OCI-LY1 (cell line): ENCODE data around the gene ELL2.

Experiments used
- EZH2 ChIP-seq: fragments of 200-600 bp; sonication (generic), shearing (Covaris generic); IDR thresholded peaks from 2 replicates; pipeline ENCODE4 v1.8.0; 2017; ENCODE audit warnings: borderline replicate concordance, mixed run types, mild to moderate bottlenecking, antibody characterized with exemption, low read length, moderate library complexity, mixed read lengths
- TF ChIP-seq, protein P1 (sequence below): fragments of 200-600 bp; sonication (generic), shearing (Covaris generic); IDR thresholded peaks from 2 replicates; pipeline ENCODE4 v1.5.1; 2017; ENCODE audit warnings: mild to moderate bottlenecking, antibody characterized with exemption, low read length, moderate library complexity, mixed read lengths

DNA sequence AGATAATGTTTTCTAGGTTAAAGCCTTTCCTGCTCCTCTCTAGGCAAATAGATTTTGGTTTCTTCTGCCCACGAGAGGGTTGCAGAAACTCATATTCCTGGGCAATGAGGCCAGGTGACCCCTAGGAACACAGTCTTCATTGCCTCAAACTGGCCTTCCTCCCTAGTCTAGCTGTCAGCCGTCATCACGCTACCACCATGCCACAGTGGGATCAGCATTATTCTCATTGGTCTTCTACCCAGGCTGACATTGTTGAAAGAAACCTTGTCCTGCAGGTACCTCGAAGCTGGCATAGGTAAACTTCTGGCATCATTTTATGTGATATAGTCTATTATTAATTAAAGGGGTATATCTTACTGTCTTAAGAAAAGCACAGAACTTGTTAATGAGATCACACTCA, 51.1 kb downstream of the ELL2 start:
- TF ChIP-seq, protein P1, sequence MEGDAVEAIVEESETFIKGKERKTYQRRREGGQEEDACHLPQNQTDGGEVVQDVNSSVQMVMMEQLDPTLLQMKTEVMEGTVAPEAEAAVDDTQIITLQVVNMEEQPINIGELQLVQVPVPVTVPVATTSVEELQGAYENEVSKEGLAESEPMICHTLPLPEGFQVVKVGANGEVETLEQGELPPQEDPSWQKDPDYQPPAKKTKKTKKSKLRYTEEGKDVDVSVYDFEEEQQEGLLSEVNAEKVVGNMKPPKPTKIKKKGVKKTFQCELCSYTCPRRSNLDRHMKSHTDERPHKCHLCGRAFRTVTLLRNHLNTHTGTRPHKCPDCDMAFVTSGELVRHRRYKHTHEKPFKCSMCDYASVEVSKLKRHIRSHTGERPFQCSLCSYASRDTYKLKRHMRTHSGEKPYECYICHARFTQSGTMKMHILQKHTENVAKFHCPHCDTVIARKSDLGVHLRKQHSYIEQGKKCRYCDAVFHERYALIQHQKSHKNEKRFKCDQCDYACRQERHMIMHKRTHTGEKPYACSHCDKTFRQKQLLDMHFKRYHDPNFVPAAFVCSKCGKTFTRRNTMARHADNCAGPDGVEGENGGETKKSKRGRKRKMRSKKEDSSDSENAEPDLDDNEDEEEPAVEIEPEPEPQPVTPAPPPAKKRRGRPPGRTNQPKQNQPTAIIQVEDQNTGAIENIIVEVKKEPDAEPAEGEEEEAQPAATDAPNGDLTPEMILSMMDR, result no peak
- TF ChIP-seq EZH2, result no peak
